ENCODE results near the gene PRKACA. TPM values are rescaled to one million over a fixed set of nuclear protein-coding genes. Genes with fewer than 3 reads are reported as not detected.

The PRKACA gene
- total and polyA plus RNA-seq, 4 donors: 43.7 to 103 (median 67.9) TPM

- H3K36me3 ChIP-seq (ENCODE audit: control insufficient read depth in 4 of 4, insufficient read depth in 4 of 4, low read length in 4 of 4): peaks cover 0 to 1% (median 0%) of the 10 kb centered on the region in 4 donors
- WGBS, 2 donors: 53% methylated on average over 8 of the region's 8 CpGs
- no peak overlapping the region for H3K9ac ChIP-seq (ENCODE audit: insufficient read depth in 1 of 2, low read length in 2 of 2)
- DNase-seq: no peak
- peaks cover 0 to 8% (median 5%) of the 10 kb centered on the region in 3 donors for H3K27me3 ChIP-seq (ENCODE audit: control insufficient read depth in 3 of 3, insufficient read depth in 3 of 3, low read length in 2 of 3)
- no peak overlapping the region for H3K4me3 ChIP-seq
- no peak overlapping the region for H3K27ac ChIP-seq (ENCODE audit: low read depth in 1 of 2, low read length in 1 of 2)
- peaks cover 0 to 1% (median 0%) of the 10 kb centered on the region in 4 donors for H3K9me3 ChIP-seq (ENCODE audit: control insufficient read depth in 4 of 4, insufficient read depth in 3 of 4, low read length in 3 of 4)
- no peak for ATAC-seq (ENCODE audit: insufficient read depth, low FRiP score)
- no peak for TF ChIP-seq CTCF (IDR thresholded peaks at IDR 0.05; ENCODE audit: control extremely low read depth, extremely low read depth)
- peaks cover 3 to 11% (median 4%) of the 10 kb centered on the region in 5 donors for H3K4me1 ChIP-seq (ENCODE audit: control insufficient read depth in 5 of 5, insufficient read depth in 5 of 5, low read length in 5 of 5)
Observed at GRCh38 chr19:14059652-14060155, 57.9 kb downstream of the PRKACA start.

- ATAC-seq (ENCODE audit: insufficient read depth, low FRiP score) (no peak), DNase-seq (no peak)
- Histone ChIP-seq H3K4me1 (ENCODE audit: control insufficient read depth in 5 of 5, insufficient read depth in 5 of 5, low read length in 5 of 5) (peaks cover 3 to 11% (median 4%) of the 10 kb centered on the region in 5 donors), H3K27ac (ENCODE audit: low read depth in 1 of 2, low read length in 1 of 2) (no peak overlapping the region), H3K4me3 (no peak overlapping the region), H3K9me3 (ENCODE audit: control insufficient read depth in 4 of 4, insufficient read depth in 3 of 4, low read length in 3 of 4) (peaks cover 0 to 1% (median 0%) of the 10 kb centered on the region in 4 donors), H3K36me3 (ENCODE audit: control insufficient read depth in 4 of 4, insufficient read depth in 4 of 4, low read length in 4 of 4) (peaks cover 0 to 1% (median 0%) of the 10 kb centered on the region in 4 donors), H3K27me3 (ENCODE audit: control insufficient read depth in 3 of 3, insufficient read depth in 3 of 3, low read length in 2 of 3) (peaks cover 0 to 8% (median 5%) of the 10 kb centered on the region in 3 donors), H3K9ac (ENCODE audit: insufficient read depth in 1 of 2, low read length in 2 of 2) (no peak overlapping the region)
- TF ChIP-seq CTCF (IDR thresholded peaks at IDR 0.05; ENCODE audit: control extremely low read depth, extremely low read depth): no peak
- 23 to 28% methylated on average over 14 to 15 of the region's 15 CpGs for WGBS, 2 donors
Observed at GRCh38 chr19:14059093-14059480, 58.5 kb downstream of the PRKACA start.

GRCh38 chr19:14058182-14059092 lies 59.1 kb downstream of the PRKACA start:
- H3K36me3 ChIP-seq (ENCODE audit: control insufficient read depth in 4 of 4, insufficient read depth in 4 of 4, low read length in 4 of 4): peaks cover 0 to 2% (median under 1%) of the 10 kb centered on the region in 4 donors
- no peak for ATAC-seq (ENCODE audit: insufficient read depth, low FRiP score)
- no peak overlapping the region for H3K27ac ChIP-seq (ENCODE audit: low read depth in 1 of 2, low read length in 1 of 2)
- TF ChIP-seq CTCF (IDR thresholded peaks at IDR 0.05; ENCODE audit: control extremely low read depth, extremely low read depth): no peak
- no peak for DNase-seq
- peaks cover 0 to 3% (median 0%) of the 10 kb centered on the region in 4 donors for H3K9me3 ChIP-seq (ENCODE audit: control insufficient read depth in 4 of 4, insufficient read depth in 3 of 4, low read length in 3 of 4)
- no peak overlapping the region for H3K4me3 ChIP-seq
- no peak overlapping the region for H3K9ac ChIP-seq (ENCODE audit: insufficient read depth in 1 of 2, low read length in 2 of 2)
- peaks cover 3 to 11% (median 4%) of the 10 kb centered on the region in 5 donors for H3K4me1 ChIP-seq (ENCODE audit: control insufficient read depth in 5 of 5, insufficient read depth in 5 of 5, low read length in 5 of 5)
- H3K27me3 ChIP-seq (ENCODE audit: control insufficient read depth in 3 of 3, insufficient read depth in 3 of 3, low read length in 2 of 3): peaks cover 0 to 8% (median 5%) of the 10 kb centered on the region in 3 donors
- WGBS, 2 donors: 29 to 30% methylated on average over 17 of the region's 17 CpGs
